GM19452 (cell line): ENCODE results near the gene PELI3.
A peak's percentile ranks its signal among the peaks of the same experiment; 100 is the strongest.
"Not testable (repeated sequence)": the region's sequence is repeated elsewhere in the genome, so short reads cannot be mapped to it uniquely, and the experiment has no call there.

Experiments
- ATAC-seq: cut with Tn5 transposase; IDR thresholded peaks from one replicate; pipeline ENCODE4 v1.9.1; 2021; ENCODE audit not compliant: unreplicated experiment

The PELI3 gene, protein sequence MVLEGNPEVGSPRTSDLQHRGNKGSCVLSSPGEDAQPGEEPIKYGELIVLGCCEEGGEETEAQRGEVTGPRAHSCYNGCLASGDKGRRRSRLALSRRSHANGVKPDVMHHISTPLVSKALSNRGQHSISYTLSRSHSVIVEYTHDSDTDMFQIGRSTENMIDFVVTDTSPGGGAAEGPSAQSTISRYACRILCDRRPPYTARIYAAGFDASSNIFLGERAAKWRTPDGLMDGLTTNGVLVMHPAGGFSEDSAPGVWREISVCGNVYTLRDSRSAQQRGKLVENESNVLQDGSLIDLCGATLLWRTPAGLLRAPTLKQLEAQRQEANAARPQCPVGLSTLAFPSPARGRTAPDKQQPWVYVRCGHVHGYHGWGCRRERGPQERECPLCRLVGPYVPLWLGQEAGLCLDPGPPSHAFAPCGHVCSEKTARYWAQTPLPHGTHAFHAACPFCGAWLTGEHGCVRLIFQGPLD

DNA sequence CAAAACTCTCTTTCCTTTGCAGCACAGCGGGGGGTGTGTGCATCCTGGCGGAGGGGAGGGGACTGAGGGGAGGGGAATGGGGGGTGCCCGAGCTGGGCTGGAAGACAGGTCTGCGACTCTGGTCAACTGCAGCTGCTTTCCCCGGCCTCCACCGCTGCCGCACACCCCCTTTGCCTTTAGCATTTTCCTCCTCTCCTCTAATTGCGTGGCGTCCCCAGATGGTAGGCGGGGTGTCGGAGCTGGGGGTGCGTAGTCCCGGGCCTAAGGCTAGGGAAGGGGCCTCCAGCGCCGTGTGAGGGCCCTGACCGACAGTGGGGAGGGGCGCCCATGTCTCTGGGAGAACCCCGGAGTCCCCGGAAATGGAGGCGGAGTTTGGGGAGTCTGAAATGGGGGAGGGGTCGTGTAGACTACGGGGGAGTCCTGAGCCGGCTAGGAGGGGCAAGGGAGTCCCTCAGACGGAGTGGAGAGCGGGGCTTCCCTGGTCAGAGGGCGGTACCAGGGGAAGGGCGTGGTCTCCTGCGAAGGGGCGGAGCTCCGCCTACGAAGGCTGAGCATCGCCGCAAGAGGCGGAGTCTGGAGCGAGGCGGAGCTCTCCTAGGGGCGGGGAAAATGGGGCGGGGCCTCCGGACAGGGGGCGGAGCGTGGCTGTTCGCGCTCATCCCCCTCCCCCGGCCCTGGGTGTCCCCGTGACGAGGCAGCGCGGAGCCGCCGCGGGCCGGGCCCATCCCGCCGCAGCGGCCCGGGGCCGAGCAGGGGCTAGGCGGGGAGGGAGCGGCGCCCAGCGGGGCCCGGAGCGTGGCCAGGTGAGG, at the start of gene PELI3:
Gene PELI3 (plus strand): TSS at position 681 of the 809 bp plus-strand sequence. CDS start 1,224 bp downstream, outside the sequence.
- peak; percentile 74 for ATAC-seq

DNA sequence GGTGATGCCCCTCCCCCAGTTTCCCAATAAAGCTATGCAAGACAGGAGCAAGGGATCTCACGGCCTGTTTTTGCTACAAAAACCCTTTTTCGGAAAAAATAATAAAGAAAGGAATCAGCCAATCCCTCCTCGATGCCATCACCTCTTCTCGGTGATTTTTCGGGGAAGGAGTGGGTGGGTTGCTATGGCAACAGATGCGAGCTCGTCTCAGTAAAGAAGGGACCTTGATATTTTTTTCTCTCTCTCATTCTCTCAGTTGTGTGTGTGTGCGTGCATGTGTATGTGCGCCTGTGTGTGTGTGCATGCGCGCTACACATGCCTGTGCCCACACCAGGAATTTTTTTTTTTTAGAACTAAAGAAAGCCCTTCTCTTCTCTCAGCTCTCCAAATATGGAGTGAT, 49.7 kb upstream of the PELI3 start:
- no peak for ATAC-seq

GRCh38 chr11:66418168-66418985, 48.3 kb upstream of the PELI3 start:
- no peak for ATAC-seq

DNA sequence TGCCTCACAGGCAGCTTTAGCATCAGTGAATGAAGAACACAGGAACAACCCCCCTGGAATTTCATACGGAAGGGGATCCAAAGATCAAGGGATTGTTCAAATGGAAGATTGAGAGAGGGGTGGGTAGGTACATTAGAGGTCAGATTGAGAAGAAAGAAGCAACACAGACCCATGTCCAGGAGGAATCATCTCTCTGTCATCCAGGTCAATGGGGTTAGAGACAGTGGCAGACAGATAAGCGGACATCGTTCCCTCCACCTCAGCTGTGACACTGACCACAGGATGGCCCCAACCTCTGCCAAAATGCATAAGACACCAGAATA, 47.8 kb upstream of the PELI3 start:
- ATAC-seq: no peak

DNA sequence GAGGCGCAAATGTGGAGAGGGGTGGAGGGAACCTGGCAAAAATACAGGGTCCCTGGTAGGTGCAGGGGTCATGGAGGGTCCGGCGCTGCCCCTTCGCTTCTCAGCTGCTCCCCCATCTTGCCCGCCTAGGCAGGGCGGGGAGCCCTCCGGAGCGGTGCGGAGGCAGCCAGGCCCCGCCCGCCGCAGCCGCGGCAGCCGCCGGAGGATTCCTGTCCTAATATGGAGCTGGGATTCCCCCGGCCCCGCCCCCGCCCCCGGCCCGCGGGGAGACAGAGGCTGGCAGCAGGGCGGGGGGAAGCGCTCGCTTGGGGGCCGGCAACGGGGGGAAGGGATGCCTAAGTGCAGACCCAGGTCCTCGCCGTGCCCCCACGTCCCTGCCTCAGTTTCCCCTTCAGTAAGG, 46.9 kb upstream of the PELI3 start:
- ATAC-seq: no peak

GRCh38 chr11:66420671-66421476, 45.8 kb upstream of the PELI3 start, which contains the start of gene NPAS4:
NPAS4 (plus strand) TSS chr11:66421035; CDS start chr11:66421180, 145 bp downstream.
- no peak for ATAC-seq

DNA sequence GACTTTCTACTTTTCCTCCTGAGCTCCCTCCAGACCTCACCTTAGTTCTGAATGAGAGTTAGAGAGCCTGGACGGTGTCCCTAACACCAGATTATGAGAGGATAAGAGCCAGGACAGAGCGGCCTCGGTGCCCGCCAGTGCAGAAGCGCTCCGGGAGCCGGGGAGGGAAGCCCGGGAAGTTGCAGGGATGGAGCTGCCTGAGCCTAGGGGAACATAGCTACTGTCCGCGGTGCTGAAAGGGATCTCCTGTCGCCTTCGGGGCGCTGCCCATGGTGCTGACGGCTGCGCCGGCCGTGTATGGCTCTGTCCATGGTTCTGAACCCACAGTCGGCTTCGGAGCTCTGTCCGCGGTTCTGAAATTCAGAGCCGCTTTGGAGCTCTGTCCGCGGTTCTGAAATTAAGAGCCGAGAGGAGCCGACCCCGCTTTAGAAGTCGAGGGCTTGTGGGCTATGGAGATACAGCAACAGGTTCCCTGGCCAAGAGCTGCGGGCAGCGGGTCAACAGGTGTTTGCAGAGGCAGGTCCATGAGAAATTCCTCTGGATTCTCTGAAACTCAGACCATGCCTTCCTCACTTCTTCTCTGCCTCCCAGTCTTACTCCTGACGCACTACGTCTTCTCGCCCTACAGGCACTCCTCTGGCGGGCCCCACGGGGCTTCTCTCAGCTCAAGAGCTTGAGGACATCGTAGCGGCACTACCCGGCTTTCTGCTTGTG, 45.1 kb upstream of the PELI3 start:
- ATAC-seq: no peak

DNA sequence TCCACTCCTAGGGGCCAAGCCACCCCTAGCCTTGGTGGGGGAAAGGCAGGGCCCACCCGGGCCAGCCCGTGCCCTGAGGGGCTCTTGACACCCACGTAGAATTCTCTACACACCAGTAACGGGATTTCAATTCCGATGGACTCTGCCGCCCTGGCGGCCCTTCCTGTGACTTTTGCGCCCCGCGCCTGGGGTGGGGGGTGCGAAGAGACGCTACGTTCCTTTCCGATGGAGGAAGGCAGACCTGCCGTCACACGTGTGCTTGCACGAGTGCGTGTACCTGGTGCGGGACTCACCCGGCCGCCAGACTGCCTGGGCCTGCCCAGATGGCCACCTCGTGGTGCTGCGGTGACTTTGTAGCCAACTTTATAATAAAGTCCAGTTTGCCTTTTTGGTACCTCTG, 40.4 kb upstream of the PELI3 start:
- no peak for ATAC-seq

DNA sequence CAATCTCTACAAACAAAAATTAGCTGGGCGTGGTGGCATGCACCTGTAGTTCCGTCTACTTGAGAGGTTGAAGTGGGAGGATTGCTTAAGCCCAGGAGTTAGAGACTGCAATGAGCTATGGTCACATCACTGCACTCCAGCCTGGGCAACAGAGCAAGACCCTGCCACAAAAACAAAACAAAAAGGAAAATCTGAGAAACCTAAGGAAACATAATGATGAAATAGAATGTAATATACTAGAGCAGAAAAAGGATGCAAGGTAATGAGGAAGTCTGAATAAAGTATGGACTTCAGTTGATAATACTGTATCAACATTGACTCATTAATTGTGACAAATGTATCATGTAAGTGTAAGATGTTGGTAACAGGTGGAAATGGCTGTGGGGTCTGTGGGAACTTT, 37.8 kb upstream of the PELI3 start:
- ATAC-seq: no peak

DNA sequence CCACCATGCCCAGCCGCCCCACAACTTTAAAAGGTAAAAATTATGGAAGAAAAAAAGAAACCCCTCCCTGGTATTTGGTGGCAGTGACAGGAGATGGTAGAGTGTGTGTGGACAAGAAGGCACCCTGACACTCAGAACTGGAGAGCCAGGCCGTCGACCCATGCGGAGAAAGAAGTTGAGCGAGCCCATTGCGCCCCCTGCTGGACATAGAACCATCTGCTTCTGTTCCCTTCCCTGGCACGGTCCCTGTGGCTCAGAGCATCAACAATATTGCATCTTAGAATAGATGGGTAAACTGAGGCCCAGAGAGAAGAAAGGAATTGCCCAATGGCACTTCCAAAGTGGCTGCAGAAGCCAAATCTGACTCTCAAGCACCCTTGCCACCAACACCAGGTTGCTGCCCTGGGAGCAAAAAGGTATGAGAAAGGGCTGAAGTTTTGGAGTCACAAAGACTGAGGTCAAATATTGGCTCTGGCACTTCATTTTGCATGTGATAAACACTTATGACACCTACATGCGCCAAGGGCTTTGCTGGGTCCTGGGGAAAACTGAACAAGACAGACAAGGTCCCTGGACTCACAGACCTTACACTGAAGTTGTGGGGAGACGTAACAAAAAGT, 36.6 kb upstream of the PELI3 start:
- ATAC-seq: no peak

DNA sequence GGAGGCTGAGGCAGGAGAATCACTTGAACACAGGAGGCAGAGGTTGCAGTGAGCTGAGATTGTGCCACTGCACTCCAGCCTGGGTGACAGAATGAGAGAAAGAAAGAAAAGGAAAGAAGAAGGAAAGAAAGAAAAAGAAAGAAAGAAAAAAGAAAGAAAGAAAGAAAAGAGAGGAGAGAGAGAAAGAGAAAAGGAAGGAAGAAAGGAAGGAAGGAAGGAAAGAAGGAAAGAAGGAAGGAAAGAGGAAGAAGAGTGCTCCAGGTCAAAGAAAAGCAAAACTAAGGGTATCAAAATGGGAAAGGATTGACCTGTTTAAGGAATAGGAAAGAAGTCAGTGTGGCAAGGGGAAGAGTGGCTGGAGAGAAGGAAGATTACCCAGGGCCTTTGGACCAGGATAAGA, 35.4 kb upstream of the PELI3 start:
- ATAC-seq: not testable (repeated sequence)

- not testable (repeated sequence) for ATAC-seq
These were observed 34.8 kb upstream of the PELI3 start for GRCh38 chr11:66431871-66432329.

DNA sequence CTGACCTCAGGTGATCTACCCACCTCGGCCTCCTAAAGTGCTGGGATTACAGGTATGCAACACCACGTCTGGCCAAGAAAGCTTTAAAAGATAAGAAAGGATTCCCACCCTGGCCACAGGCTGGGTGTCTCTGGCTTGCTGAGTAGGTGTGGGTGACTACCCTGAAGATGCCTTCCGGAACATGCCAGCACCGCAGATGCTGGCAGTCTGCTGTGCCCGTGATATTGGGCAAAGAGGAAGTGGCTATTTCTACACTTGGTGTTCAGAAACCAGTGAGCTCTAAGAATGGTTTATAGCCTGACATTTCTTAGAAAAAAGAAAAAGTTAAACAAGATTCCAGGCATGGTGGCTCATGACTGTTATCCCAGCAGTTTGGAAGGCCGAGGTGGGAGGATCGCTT, 34.1 kb upstream of the PELI3 start:
- ATAC-seq: no peak

DNA sequence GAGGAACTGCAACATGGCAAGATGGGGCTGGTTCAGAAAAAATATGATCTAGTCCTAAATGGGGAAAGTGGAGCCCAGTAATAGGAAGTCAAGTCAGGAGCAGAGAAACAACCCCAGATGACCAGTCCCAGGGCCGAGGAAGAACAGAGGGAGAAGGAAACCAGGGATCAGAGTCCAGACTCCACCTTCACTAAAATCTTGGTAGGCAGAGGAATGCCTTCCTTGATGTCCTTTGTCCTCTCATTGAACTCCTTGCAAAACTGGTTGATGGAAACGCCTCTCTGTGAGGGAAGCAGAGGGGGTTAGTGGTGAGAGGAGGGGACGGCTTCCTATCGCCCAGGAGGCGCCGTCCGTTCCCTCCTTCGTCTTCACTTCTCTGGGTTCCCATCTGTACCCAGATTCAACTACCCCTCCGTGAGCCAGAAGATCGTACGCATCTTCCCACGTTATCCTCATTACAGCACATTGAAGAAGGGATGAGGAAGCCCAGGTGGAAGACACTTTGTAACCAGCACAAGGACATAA, 28.7 kb upstream of the PELI3 start:
- ATAC-seq: no peak

DNA sequence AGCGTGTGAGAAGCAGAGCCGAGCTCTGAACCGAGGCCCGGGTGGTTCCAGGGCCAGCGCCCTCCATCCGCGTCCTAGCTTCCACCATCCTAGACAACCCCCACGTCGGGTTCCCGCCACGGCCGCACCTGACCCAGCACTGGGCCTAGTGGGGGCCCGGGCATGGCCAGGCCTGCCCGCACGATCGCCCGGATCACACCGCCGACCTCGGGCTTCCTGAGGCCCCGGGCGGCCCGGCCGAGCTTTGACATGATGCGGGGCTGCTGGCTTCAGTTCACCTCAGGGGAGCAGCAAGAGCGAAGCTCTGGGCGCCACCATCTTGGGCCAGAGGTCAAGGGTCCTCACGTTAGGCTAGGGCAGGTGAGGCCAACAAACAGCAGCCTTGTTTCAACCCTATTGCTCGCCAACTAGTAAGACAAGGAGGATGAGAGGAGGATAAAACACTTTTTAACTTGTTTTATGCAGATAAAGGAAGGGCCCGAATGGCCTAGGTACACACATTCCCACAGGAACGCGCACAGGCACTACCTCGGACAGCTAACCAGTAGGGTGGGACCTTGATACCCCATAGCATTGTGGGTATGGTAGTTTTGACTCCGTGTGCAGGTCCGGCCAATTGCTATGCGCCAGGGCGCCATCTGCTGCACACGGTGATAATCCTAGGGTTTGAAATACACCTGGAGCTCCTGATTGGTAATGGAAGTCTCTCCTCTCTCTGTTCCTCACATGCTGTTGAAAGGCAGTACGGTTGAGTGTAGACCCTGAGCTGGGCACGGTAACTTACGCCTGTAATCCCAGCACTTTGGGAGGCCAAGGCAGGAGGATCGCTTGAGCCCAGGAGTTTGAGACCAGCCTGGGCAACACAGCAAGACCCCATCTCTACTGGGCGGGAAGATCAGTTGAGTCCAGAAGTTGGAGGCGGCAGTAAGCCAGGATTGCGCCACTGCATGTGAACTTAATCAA, 27.9 kb upstream of the PELI3 start, which contains the start of gene MRPL11:
Gene MRPL11 (minus strand): TSS at position 345 of the 963 bp plus-strand sequence. CDS start 94 bp downstream, at position 251.
- peak; percentile 97 for ATAC-seq

DNA sequence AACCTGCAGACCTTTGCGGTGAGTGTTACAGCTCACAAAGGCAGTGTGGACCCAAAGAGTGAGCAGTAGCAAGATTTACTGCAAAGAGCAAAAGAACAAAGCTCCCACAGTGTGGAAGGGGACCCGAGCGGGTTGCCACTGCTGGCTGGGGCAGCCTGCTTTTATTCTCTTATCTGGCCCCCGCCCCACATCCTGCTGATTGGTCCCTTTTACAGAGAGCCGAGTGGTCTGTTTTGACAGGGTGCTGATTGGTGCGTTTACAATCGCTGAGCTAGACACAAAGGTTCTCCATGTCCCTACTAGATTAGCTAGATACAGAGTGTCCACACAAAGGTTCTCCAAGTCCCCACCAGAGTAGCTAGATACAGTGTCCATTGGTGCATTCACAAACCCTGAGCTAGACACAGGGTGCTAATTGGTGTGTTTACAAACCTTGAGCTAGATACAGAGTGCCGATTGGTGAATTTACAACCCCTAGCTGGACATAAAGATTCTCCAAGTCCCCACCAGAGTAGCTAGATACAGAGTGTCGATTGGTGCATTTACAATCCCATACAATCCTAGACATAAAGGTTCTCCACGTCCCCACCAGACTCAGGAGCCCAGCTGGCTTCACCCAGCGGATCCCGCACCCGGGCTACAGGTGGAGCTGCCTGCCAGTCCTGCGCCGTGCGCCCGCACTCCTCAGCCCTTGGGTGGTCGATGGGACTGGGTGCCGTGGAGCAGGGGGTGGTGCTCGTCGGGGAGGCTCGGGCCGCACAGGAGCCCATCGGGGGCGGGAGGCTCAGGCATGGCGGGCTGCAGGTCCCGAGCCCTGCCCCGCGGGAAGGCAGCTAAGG, 26.4 kb upstream of the PELI3 start:
- not testable (repeated sequence) for ATAC-seq

- ATAC-seq: not testable (repeated sequence)
These were observed 25.8 kb upstream of the PELI3 start for GRCh38 chr11:66440940-66441282.
